Liver (tissue), 9 donors: Measurements from ENCODE around the gene HS3ST4. TPM values are rescaled to one million over a fixed set of nuclear protein-coding genes. Genes with fewer than 3 reads are reported as not detected.

Experiments used
- DNase-seq: peaks from one replicate; pipeline ENCODE4 v3.0.0-alpha.2; 2017; ENCODE audit warnings: low spot score
- H3K27ac ChIP-seq, 2 donors: one replicate each; pipeline ENCODE4 v1.7.0; 2013; ENCODE audit warnings: inconsistent platforms in 2 of 2, low read length in 2 of 2, control low read depth in 1 of 2, low read depth in 1 of 2, mild to moderate bottlenecking in 1 of 2
- H3K27me3 ChIP-seq, 4 donors: one replicate each; pipeline versions ENCODE4 v1.6.1 to v1.7.0; 2013; ENCODE audit warnings: low read length in 3 of 4, inconsistent platforms in 1 of 4, mild to moderate bottlenecking in 1 of 4, moderate library complexity in 1 of 4; ENCODE audit not compliant: control insufficient read depth in 4 of 4, insufficient read depth in 4 of 4
- H3K36me3 ChIP-seq, 4 donors: one replicate each; pipeline versions ENCODE4 v1.6.1 to v1.7.0; 2013; ENCODE audit warnings: low read length in 3 of 4, mild to moderate bottlenecking in 3 of 4, low read depth in 1 of 4, moderate library complexity in 1 of 4; ENCODE audit not compliant: control insufficient read depth in 4 of 4, insufficient read depth in 3 of 4
- H3K4me1 ChIP-seq, 4 donors: one replicate each; pipeline versions ENCODE4 v1.6.1 to v1.7.0; 2013; ENCODE audit warnings: low read length in 3 of 4, mild to moderate bottlenecking in 3 of 4, moderate library complexity in 1 of 4; ENCODE audit not compliant: control insufficient read depth in 4 of 4, insufficient read depth in 4 of 4
- H3K4me3 ChIP-seq, 3 donors: one replicate each; pipeline versions ENCODE4 v1.6.1 to v1.7.0; 2013; ENCODE audit warnings: low read length in 3 of 3, control low read depth in 1 of 3, low read depth in 1 of 3, mild to moderate bottlenecking in 1 of 3
- H3K9ac ChIP-seq, 2 donors: one replicate each; pipeline ENCODE4 v1.7.0; 2013; ENCODE audit warnings: low read length in 2 of 2, mild to moderate bottlenecking in 2 of 2, moderate library complexity in 2 of 2, control low read depth in 1 of 2, low read depth in 1 of 2
- H3K9me3 ChIP-seq, 4 donors: one replicate each; pipeline versions ENCODE4 v1.6.1 to v1.7.0; 2013; ENCODE audit warnings: low read length in 3 of 4; ENCODE audit not compliant: control insufficient read depth in 4 of 4
- ATF3 ChIP-seq: IDR thresholded peaks from 2 replicates; pipeline ENCODE4 v1.6.1; 2016; ENCODE audit warnings: antibody characterized with exemption
- CTCF ChIP-seq: fragments of 150-350 bp; IDR thresholded peaks from 2 replicates; pipeline ENCODE4 v1.5.1; 2017; ENCODE audit warnings: improper control_type of control experiment, low read depth, low read length; ENCODE audit not compliant: missing input control
- EGR1 ChIP-seq, 2 donors: IDR thresholded peaks; 2 replicates each; pipeline ENCODE4 v1.6.1; 2016 to 2018; ENCODE audit warnings: antibody characterized with exemption in 2 of 2, low read depth in 2 of 2
- FOXA1 ChIP-seq: IDR thresholded peaks from 2 replicates; pipeline ENCODE4 v1.6.1; 2016; ENCODE audit warnings: antibody characterized with exemption
- FOXA2 ChIP-seq: IDR thresholded peaks from 2 replicates; pipeline ENCODE4 v1.6.1; 2016; ENCODE audit warnings: antibody characterized with exemption
- GABPA ChIP-seq, 2 donors: IDR thresholded peaks in 1 of 2; conservative IDR thresholded peaks in 1 of 2; 2 replicates each; pipeline ENCODE4 v1.6.1; 2016; ENCODE audit warnings: antibody characterized with exemption in 2 of 2, mild to moderate bottlenecking in 1 of 2, moderate library complexity in 1 of 2
- HNF4A ChIP-seq, 2 donors: conservative IDR thresholded peaks; 2 replicates each; pipeline ENCODE4 v1.6.1; 2016; ENCODE audit warnings: antibody characterized with exemption in 2 of 2, mild to moderate bottlenecking in 2 of 2
- HNF4G ChIP-seq: IDR thresholded peaks from 2 replicates; pipeline ENCODE4 v1.6.1; 2016; ENCODE audit warnings: antibody characterized with exemption
- JUND ChIP-seq, 2 donors: IDR thresholded peaks; 2 replicates each; pipeline ENCODE4 v1.6.1; 2016; ENCODE audit warnings: antibody characterized with exemption in 2 of 2
- MAX ChIP-seq: IDR thresholded peaks from 2 replicates; pipeline ENCODE4 v1.6.1; 2016; ENCODE audit warnings: antibody characterized with exemption
- NR2F2 ChIP-seq: IDR thresholded peaks from 2 replicates; pipeline ENCODE4 v1.6.1; 2016; ENCODE audit warnings: antibody characterized with exemption
- REST ChIP-seq: IDR thresholded peaks from 2 replicates; pipeline ENCODE4 v1.6.1; 2016; ENCODE audit warnings: antibody characterized with exemption, mild to moderate bottlenecking
- RXRA ChIP-seq, 2 donors: IDR thresholded peaks; 2 replicates each; pipeline ENCODE4 v1.6.1; 2017 to 2018; ENCODE audit warnings: antibody characterized with exemption in 2 of 2, mild to moderate bottlenecking in 1 of 2
- SP1 ChIP-seq: IDR thresholded peaks from 2 replicates; pipeline ENCODE4 v1.6.1; 2018; ENCODE audit warnings: antibody characterized with exemption, mild to moderate bottlenecking
- TAF1 ChIP-seq: conservative IDR thresholded peaks from 2 replicates; pipeline ENCODE4 v1.6.1; 2016; ENCODE audit warnings: antibody characterized with exemption, mild to moderate bottlenecking
- YY1 ChIP-seq: IDR thresholded peaks from 2 replicates; pipeline ENCODE4 v1.6.1; 2016; ENCODE audit warnings: antibody characterized with exemption, mild to moderate bottlenecking
- ZBTB33 ChIP-seq: IDR thresholded peaks from 2 replicates; pipeline ENCODE4 v1.6.1; 2016; ENCODE audit warnings: antibody characterized with exemption
- WGBS: extraction: QIAGEN DNeasy Blood & Tissue Kit; methylation state at CpG from one replicate; pipeline ENCODE4 v1.1.7; 2013; 5-methylcytosine and 5-hydroxymethylcytosine counted together
- polyA plus RNA-seq, 2 donors: library from polyadenylated mRNA; stranded (reverse) in 1 of 2; unstranded in 1 of 2; fragments of 200-250 nt in 1 of 2; fragments of >200 nt in 1 of 2; fragmentation: Nextera tagmentation in 1 of 2; extraction: Ambion mirVana in 1 of 2; gene quantifications; one replicate each; pipeline versions ENCODE4 v1.2.1 to v1.2.3, GENCODE V29; 2013 to 2015
- total RNA-seq, 2 donors: library from RNA; depleted of rRNA; stranded (reverse); fragments of >200 nt; gene quantifications; one replicate each; pipeline ENCODE4 v1.2.3, GENCODE V29; 2014
- donor health status: healthy.
- donor health status: healthy.
- donor health status: healthy.
- donor health status: healthy.
- donor health status: healthy.

HS3ST4 gene
- total and polyA plus RNA-seq, 4 donors, result not detected

- 44% methylated on average over 9 of the region's 9 CpGs for WGBS
- TF ChIP-seq REST (no peak), HNF4G (no peak), MAX (no peak), ZBTB33 (no peak), NR2F2 (no peak), GABPA (IDR thresholded peaks at IDR 0.05 in 1 of 2, conservative IDR thresholded peaks at IDR 0.05 in 1 of 2) (no peak), FOXA2 (no peak), YY1 (no peak), TAF1 (no peak), RXRA (IDR thresholded peaks at IDR 0.05) (no peak), FOXA1 (no peak), ATF3 (no peak), HNF4A (conservative IDR thresholded peaks at IDR 0.05) (no peak), JUND (IDR thresholded peaks at IDR 0.05) (no peak), SP1 (no peak), EGR1 (IDR thresholded peaks at IDR 0.05; ENCODE audit: low read depth in 2 of 2) (no peak), CTCF (no peak)
- no peaks in the 10 kb centered on the region for H3K36me3 ChIP-seq
- H3K27ac ChIP-seq, result no peak overlapping the region
- peaks cover 0 to 3% (median 0%) of the 10 kb centered on the region in 4 donors for H3K9me3 ChIP-seq
- no peak overlapping the region for H3K9ac ChIP-seq
- H3K4me3 ChIP-seq, result no peak overlapping the region
- no peak for DNase-seq
- no peaks in the 10 kb centered on the region for H3K4me1 ChIP-seq
- H3K27me3 ChIP-seq, result no peaks in the 10 kb centered on the region
Observed at GRCh38 chr16:25868706-25869370, 177.1 kb downstream of the HS3ST4 start.
